ENCODE data around the gene PYCARD. TPM values are rescaled to one million over a fixed set of nuclear protein-coding genes. Genes with fewer than 3 reads are reported as not detected.

The PYCARD gene
- total RNA-seq, 4 donors from 2014 or later = 27.1 to 88.4 (median 49.7) TPM

GRCh38 chr16:31186930-31187807, 15.4 kb downstream of the PYCARD start:
- TF ChIP-seq, protein P1, sequence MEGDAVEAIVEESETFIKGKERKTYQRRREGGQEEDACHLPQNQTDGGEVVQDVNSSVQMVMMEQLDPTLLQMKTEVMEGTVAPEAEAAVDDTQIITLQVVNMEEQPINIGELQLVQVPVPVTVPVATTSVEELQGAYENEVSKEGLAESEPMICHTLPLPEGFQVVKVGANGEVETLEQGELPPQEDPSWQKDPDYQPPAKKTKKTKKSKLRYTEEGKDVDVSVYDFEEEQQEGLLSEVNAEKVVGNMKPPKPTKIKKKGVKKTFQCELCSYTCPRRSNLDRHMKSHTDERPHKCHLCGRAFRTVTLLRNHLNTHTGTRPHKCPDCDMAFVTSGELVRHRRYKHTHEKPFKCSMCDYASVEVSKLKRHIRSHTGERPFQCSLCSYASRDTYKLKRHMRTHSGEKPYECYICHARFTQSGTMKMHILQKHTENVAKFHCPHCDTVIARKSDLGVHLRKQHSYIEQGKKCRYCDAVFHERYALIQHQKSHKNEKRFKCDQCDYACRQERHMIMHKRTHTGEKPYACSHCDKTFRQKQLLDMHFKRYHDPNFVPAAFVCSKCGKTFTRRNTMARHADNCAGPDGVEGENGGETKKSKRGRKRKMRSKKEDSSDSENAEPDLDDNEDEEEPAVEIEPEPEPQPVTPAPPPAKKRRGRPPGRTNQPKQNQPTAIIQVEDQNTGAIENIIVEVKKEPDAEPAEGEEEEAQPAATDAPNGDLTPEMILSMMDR (IDR thresholded peaks at IDR 0.05; ENCODE audit: low read depth) = no peak

GRCh38 chr16:31186176-31186575, 16.4 kb downstream of the PYCARD start:
- TF ChIP-seq, protein P1 (IDR thresholded peaks at IDR 0.05; ENCODE audit: low read depth) = no peak

DNA sequence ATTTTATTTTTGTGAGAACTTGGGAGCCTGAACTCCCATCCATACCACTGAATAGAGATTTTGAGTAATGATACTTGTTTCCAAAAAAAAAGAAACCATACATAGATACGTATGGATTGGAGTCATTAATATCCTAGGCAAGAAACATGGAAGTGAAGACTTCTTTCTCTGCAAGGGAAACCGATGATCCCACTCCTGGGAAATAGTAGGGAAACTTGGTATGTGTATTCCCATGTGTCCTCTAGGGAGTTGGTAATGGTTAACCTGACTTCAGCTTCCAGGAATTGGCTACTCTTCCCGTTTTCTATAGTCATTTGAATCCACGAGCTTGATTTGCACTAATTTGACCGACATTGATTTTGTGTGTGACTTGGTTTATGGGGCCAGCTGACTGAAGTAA, 17.2 kb downstream of the PYCARD start:
- TF ChIP-seq, protein P1 (IDR thresholded peaks at IDR 0.05; ENCODE audit: low read depth) = no peak

GRCh38 chr16:31184888-31185287, 17.7 kb downstream of the PYCARD start:
- TF ChIP-seq, protein P1 (IDR thresholded peaks at IDR 0.05; ENCODE audit: low read depth) = no peak

- TF ChIP-seq, protein P1 (IDR thresholded peaks at IDR 0.05; ENCODE audit: low read depth) = no peak
These were observed 18.8 kb downstream of the PYCARD start for GRCh38 chr16:31183432-31184428.

- TF ChIP-seq, protein P1 (IDR thresholded peaks at IDR 0.05; ENCODE audit: low read depth) = no peak
These were observed 20.2 kb downstream of the PYCARD start for GRCh38 chr16:31182391-31182790.

All from subcutaneous adipose tissue (tissue), 4 donors.